Adrenal gland (tissue), 12 donors: ENCODE measurements around the gene GIGYF1. TPM values are rescaled to one million over a fixed set of nuclear protein-coding genes. Genes with fewer than 3 reads are reported as not detected.
"Not testable (repeated sequence)": the region's sequence is repeated elsewhere in the genome, so short reads cannot be mapped to it uniquely, and the experiment has no call there.

Experiments
- DNase-seq, 7 donors: peaks; one replicate each; pipeline ENCODE4 v3.0.0-alpha.2; 2019 to 2020
- H3K27ac ChIP-seq, 5 donors: fragments of 200-600 bp; sonication (generic) in 4 of 5; 1 replicate in 3 of 5; 2 replicates in 2 of 5; pipeline versions ENCODE4 v1.5.1 to v1.8.0; 2016 to 2020; ENCODE audit warnings: mild to moderate bottlenecking in 1 of 5
- H3K27me3 ChIP-seq: fragments of 200-600 bp; 2 replicates; pipeline ENCODE4 v1.8.0; 2021
- H3K36me3 ChIP-seq, 2 donors: fragments of 200-600 bp; replicated peaks in 1 of 2; 1 replicate in 1 of 2; 2 replicates in 1 of 2; pipeline versions ENCODE4 v1.5.1 to v1.8.0; 2018 to 2022
- H3K4me1 ChIP-seq, 2 donors: fragments of 200-600 bp; replicated peaks in 1 of 2; 1 replicate in 1 of 2; 2 replicates in 1 of 2; pipeline versions ENCODE4 v1.5.1 to v1.8.0; 2018 to 2021
- H3K4me3 ChIP-seq, 4 donors: fragments of 200-600 bp; sonication (generic) in 3 of 4; one replicate each; pipeline ENCODE4 v1.5.1; 2016 to 2018
- H3K9me3 ChIP-seq, 3 donors: fragments of 200-600 bp; sonication (generic) in 1 of 3; replicated peaks in 1 of 3; 1 replicate in 2 of 3; 2 replicates in 1 of 3; pipeline versions ENCODE4 v1.5.1 to v1.8.0; 2016 to 2021
- CTCF ChIP-seq, 6 experiments: fragments of 450-650 bp in 4 of 6; fragments of 200-600 bp in 2 of 6; sonication (generic) in 1 of 6; IDR thresholded peaks; 1 replicate in 5 of 6; 2 replicates in 1 of 6; pipeline versions ENCODE4 v1.5.1 to v1.8.0; 2016 to 2021; ENCODE audit warnings: antibody characterized with exemption in 6 of 6, mild to moderate bottlenecking in 2 of 6, moderate library complexity in 1 of 6
- POLR2A ChIP-seq, 2 donors: fragments of 450-650 bp; IDR thresholded peaks; one replicate each; pipeline ENCODE4 v1.6.1; 2017; ENCODE audit warnings: antibody characterized with exemption in 2 of 2, mild to moderate bottlenecking in 2 of 2, moderate library complexity in 1 of 2
- WGBS, 4 donors: extraction: QIAGEN DNeasy Blood & Tissue Kit in 2 of 4; methylation state at CpG; one replicate each; pipeline versions ENCODE4 v1.1.5 to v1.1.7; 2013 to 2017; 5-methylcytosine and 5-hydroxymethylcytosine counted together
- intact Hi-C, 2 donors: fragments of 100-400 bp; cut with DNase I; formaldehyde crosslinking; loops; one replicate each; pipeline versions ENCODE4 v1.14.1 to v1.15.0; 2022 to 2023
- polyA plus RNA-seq, 3 donors: library from polyadenylated mRNA; stranded (reverse); fragments of 200-250 nt in 2 of 3; fragments of 350-450 nt in 1 of 3; fragmentation: Illumina TruSeq in 1 of 3; extraction: RNeasy Lipid Tissue Mini Kit (QIAGEN cat#74804) in 1 of 3; gene quantifications; one replicate each; pipeline ENCODE4 v1.2.3, GENCODE V29; 2013 to 2014
- total RNA-seq, 9 donors: library from RNA; depleted of rRNA in 4 of 9; stranded (reverse); fragments of >200 nt in 4 of 9; fragments of 120-200 nt in 1 of 9; fragmentation: NEBNext Ultra II Directional in 1 of 9; extraction: Animal tissue kit (Norgen Biotek cat#: 25700) in 1 of 9; gene quantifications; one replicate each; pipeline versions ENCODE4 v1.1.0 to v1.2.4, GENCODE V29; 2013 to 2023
- donor health status: healthy with polysubstance abuse.
- donor health status: Bipolar disorder and iron deficiency.
- donor health status: DM: yes; HTN: yes; CAD: no.
- donor health status: DM: no; HTN: no; CAD: no.
- donor health status: DM: no; HTN: no; CAD: no.
- donor health status: DM: yes; HTN: yes; CAD: no.

Gene GIGYF1
- total and polyA plus RNA-seq, 12 donors = 5.4 to 167 (median 25.9) TPM

- Histone ChIP-seq H3K36me3 (no peaks in the 10 kb centered on the region), H3K9me3 (no peaks in the 10 kb centered on the region), H3K27ac (no peak overlapping the region), H3K4me3 (no peak overlapping the region), H3K4me1 (no peaks in the 10 kb centered on the region), H3K27me3 (no peaks in the 10 kb centered on the region)
- no peak for DNase-seq
- 75 to 78% (median 77%) methylated on average over 16 of the region's 16 CpGs for WGBS, 4 donors
- intact Hi-C loops = no loop called here
- TF ChIP-seq CTCF (IDR thresholded peaks at IDR 0.05) (no peak), POLR2A (IDR thresholded peaks at IDR 0.05) (no peak)
These were observed 26.6 kb downstream of the GIGYF1 start for GRCh38 chr7:100667331-100668068.

- intact Hi-C loops = no loop called here
- H3K27me3 ChIP-seq = no peaks in the 10 kb centered on the region
- no peaks in the 10 kb centered on the region for H3K36me3 ChIP-seq
- no peak overlapping the region for H3K27ac ChIP-seq
- DNase-seq = no peak
- H3K4me1 ChIP-seq = no peaks in the 10 kb centered on the region
- WGBS, 4 donors = 91 to 99% (median 96%) methylated on average over 5 of the region's 5 CpGs
- no peaks in the 10 kb centered on the region for H3K9me3 ChIP-seq
- TF ChIP-seq POLR2A (IDR thresholded peaks at IDR 0.05) (no peak), CTCF (IDR thresholded peaks at IDR 0.05) (no peak)
- H3K4me3 ChIP-seq = no peak overlapping the region
These were observed 28.8 kb downstream of the GIGYF1 start for GRCh38 chr7:100665168-100665726.

- H3K36me3 ChIP-seq, H3K4me1 ChIP-seq, H3K4me3 ChIP-seq, H3K27ac ChIP-seq, intact Hi-C loops, H3K9me3 ChIP-seq, H3K27me3 ChIP-seq: not testable (repeated sequence)
- 69 to 74% (median 73%) methylated on average over 12 of the region's 12 CpGs for WGBS, 4 donors
- peak in 4 of 7 donors; percentile 41 to 62 (median 55) for DNase-seq
These were observed 31.8 kb downstream of the GIGYF1 start for GRCh38 chr7:100662194-100662776.

- Histone ChIP-seq H3K4me3 (no peak within 1 kb of the TSS), H3K36me3 (no peaks in the 10 kb centered on the region), H3K27ac (no peak within 1 kb of the TSS), H3K27me3 (peaks cover 10% of the 10 kb centered on the region), H3K4me1 (no peaks in the 10 kb centered on the region), H3K9me3 (no peaks in the 10 kb centered on the region)
- 6 to 14% (median 11%) methylated on average over 16 to 63 of the region's 63 CpGs for WGBS, 4 donors
- DNase-seq = peak; percentile 65 to 87 (median 78)
- TF ChIP-seq CTCF (IDR thresholded peaks at IDR 0.05) (no peak), POLR2A (IDR thresholded peaks at IDR 0.05) (no peak)
- intact Hi-C loops = no loop called here
These were observed 38.0 kb downstream of the GIGYF1 start, which contains the start of gene ACTL6B for GRCh38 chr7:100655908-100656674. ACTL6B (minus strand) TSS chr7:100656448; CDS start chr7:100656354, 94 bp downstream.
